ENCODE results near the gene PHACTR3.

Gene PHACTR3

GRCh38 chr20:59794555-59794954 lies 190.2 kb downstream of the PHACTR3 start:
- DNase-seq (ENCODE audit: low read depth, low spot score) = no peak

- no peak for DNase-seq (ENCODE audit: low read depth, low spot score)
These were observed 196.0 kb downstream of the PHACTR3 start for GRCh38 chr20:59800309-59800708.

GRCh38 chr20:59802018-59802417 lies 197.7 kb downstream of the PHACTR3 start:
- DNase-seq (ENCODE audit: low read depth, low spot score) = no peak

GRCh38 chr20:59802471-59803221 lies 198.3 kb downstream of the PHACTR3 start:
- DNase-seq (ENCODE audit: low read depth, low spot score) = no peak

GRCh38 chr20:59804347-59804746 lies 200.0 kb downstream of the PHACTR3 start:
- no peak for DNase-seq (ENCODE audit: low read depth, low spot score)

GRCh38 chr20:59804871-59805665 lies 200.7 kb downstream of the PHACTR3 start:
- no peak for DNase-seq (ENCODE audit: low read depth, low spot score)

GRCh38 chr20:59805786-59806577 lies 201.6 kb downstream of the PHACTR3 start:
- DNase-seq (ENCODE audit: low read depth, low spot score) = no peak

- no peak for DNase-seq (ENCODE audit: low read depth, low spot score)
These were observed 202.2 kb downstream of the PHACTR3 start for GRCh38 chr20:59806578-59806975.

- no peak for DNase-seq (ENCODE audit: low read depth, low spot score)
These were observed 203.8 kb downstream of the PHACTR3 start for GRCh38 chr20:59807909-59808728.

- no peak for DNase-seq (ENCODE audit: low read depth, low spot score)
These were observed 204.5 kb downstream of the PHACTR3 start for GRCh38 chr20:59808729-59809381.

GRCh38 chr20:59809630-59810448 lies 205.5 kb downstream of the PHACTR3 start:
- no peak for DNase-seq (ENCODE audit: low read depth, low spot score)

- no peak for DNase-seq (ENCODE audit: low read depth, low spot score)
These were observed 206.3 kb downstream of the PHACTR3 start for GRCh38 chr20:59810449-59811187.

GRCh38 chr20:59811681-59812171 lies 207.4 kb downstream of the PHACTR3 start:
- DNase-seq (ENCODE audit: low read depth, low spot score) = no peak

GRCh38 chr20:59812286-59813125 lies 208.2 kb downstream of the PHACTR3 start:
- DNase-seq (ENCODE audit: low read depth, low spot score) = no peak

- DNase-seq (ENCODE audit: low read depth, low spot score) = no peak
These were observed 209.0 kb downstream of the PHACTR3 start for GRCh38 chr20:59813126-59813947.

- DNase-seq (ENCODE audit: low read depth, low spot score) = no peak
These were observed 209.9 kb downstream of the PHACTR3 start for GRCh38 chr20:59813948-59814839.
